ENCODE results near the gene ANAPC2.

Gene ANAPC2, protein sequence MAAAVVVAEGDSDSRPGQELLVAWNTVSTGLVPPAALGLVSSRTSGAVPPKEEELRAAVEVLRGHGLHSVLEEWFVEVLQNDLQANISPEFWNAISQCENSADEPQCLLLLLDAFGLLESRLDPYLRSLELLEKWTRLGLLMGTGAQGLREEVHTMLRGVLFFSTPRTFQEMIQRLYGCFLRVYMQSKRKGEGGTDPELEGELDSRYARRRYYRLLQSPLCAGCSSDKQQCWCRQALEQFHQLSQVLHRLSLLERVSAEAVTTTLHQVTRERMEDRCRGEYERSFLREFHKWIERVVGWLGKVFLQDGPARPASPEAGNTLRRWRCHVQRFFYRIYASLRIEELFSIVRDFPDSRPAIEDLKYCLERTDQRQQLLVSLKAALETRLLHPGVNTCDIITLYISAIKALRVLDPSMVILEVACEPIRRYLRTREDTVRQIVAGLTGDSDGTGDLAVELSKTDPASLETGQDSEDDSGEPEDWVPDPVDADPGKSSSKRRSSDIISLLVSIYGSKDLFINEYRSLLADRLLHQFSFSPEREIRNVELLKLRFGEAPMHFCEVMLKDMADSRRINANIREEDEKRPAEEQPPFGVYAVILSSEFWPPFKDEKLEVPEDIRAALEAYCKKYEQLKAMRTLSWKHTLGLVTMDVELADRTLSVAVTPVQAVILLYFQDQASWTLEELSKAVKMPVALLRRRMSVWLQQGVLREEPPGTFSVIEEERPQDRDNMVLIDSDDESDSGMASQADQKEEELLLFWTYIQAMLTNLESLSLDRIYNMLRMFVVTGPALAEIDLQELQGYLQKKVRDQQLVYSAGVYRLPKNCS

DNA sequence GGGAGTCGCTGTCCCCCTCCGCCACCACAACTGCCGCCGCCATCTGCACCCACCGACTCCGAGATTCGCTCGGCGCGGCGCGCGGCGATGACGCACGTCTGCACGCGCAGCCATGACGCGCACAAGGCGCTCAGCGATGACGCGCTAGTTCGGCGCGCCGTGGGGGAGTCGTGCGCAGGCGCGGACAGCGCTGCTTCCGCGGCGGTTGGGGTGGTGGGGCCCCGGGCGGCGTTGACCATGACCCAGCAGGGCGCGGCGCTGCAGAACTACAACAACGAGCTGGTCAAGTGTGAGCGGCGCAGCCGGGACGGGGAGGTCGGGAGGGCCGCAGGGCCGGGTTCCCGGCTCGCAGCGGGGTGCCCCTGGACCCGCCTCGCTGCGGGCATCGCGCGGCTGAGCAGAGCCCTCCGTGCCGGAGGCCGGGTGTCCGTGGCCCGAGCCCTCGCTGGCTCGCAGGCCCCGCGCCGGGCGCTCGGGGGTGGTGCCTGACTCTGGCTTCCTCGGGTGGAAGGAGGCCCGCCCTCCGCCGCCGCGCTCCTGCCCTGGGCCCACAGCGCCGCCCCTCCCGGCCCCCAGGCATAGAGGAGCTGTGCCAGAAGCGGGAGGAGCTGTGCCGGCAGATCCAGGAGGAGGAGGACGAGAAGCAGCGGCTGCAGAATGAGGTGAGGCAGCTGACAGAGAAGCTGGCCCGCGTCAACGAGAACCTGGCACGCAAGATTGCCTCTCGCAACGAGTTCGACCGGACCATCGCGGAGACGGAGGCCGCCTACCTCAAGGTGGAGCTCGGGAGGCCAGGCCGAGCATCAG is at the start of gene ANAPC2, which contains the start of gene SSNA1:
TSS of gene ANAPC2 (minus strand) at position 71 of the 807 bp plus-strand sequence. CDS start at position 43, 28 bp downstream.
TSS of gene SSNA1 (plus strand) at position 187 of the 807 bp plus-strand sequence. CDS start at position 238, 51 bp downstream.
- DNase-seq: peak; percentile 97 to 99 (median 99)

DNA sequence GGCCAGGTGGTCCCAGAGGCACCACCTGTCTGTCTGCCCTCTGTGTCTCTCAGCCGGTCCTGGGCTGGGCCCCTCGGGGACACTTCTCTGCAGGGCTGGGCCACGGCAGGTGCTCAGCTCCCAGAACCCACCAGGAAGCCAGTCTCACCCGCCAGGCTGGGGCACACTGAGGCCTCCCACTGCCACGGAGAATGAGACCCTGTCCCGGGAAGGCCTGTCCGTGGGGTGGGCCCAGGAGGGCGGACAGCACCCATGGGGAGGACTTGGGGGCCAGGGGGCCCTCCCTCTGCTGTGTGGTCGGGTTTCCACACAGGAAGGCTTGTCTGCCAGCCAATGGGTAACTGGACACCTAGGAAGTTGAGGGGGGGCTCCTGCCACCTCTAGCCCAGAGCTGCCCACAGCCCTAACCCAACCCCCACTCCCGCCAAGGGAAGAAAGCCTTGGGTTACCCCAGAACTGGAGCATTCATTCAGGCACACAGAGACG is 48.6 kb upstream of the ANAPC2 start:
- DNase-seq: no peak

DNA sequence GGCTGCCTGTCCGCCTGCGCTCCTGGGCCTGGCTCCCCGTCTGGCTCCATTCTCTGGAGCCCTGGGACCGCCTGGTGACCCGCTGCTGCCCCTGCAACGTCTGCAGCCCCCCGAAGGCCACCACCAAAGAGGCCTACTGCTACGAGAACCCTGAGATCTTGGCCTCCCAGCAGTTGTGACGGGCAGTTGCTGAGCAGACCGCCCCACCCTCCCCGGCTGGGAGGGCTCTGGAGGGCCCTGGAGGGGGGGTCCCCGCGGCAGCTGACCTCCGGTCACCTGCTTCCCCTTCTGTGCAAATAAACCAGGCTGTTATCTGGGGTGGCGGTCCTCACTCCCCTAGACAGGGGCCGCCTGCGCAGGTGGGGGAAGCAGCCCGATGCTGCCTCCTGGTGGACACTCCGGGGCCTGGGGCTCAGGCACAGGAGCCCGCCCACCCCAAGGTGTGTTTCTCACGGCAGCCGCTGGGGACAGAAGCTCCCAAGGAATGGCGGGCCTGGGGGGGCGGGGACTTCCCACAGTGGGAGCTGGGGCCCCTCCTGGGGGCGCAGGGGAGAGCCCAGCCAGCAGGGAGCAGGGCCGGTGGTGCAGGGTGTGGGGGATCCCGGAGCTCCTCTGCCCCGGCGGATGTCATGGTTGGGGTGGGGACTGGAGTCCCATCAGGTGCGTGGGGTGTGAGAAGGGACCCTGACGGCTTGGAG is 48.0 kb upstream of the ANAPC2 start:
- peak; percentile 86 to 94 (median 89) for DNase-seq

DNA sequence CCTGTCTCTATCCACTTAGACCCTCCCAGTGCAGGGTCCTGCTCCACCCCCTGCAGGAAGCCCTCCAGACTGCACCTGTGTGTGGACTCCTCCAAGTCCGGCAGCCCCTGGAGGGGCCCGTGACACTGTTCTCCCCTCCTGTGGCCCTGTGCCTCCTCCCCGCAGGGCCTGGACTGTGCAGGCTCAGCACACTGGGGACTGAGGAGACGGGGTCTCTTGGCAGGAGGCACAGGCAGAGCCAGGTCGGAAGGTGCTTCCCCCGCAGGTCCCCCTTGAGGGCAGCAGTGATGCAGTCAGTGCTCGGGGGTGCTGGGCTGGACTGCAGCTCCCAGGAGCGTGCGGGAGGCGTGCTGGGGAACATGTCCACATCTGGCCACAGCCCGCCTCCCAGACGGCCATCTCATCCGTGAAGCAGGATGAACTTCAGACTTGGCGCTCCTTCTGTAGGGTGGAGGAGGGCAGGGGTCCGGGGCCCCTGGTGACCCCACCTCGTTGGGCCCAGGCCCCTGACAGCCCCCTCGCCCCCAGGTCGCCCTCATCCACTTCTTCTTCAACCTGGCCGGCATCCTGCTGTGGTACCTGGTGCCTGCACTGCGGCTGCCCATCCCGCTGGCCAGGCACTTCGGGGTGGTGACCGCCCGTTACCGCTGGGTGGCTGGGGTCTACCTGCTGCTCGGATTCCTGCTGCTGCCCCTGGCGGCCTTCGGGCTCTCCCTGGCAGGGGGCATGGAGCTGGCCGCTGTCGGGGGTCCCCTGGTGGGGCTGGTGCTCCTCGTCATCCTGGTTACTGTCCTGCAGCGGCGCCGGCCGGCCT is 47.3 kb upstream of the ANAPC2 start:
- DNase-seq: no peak

DNA sequence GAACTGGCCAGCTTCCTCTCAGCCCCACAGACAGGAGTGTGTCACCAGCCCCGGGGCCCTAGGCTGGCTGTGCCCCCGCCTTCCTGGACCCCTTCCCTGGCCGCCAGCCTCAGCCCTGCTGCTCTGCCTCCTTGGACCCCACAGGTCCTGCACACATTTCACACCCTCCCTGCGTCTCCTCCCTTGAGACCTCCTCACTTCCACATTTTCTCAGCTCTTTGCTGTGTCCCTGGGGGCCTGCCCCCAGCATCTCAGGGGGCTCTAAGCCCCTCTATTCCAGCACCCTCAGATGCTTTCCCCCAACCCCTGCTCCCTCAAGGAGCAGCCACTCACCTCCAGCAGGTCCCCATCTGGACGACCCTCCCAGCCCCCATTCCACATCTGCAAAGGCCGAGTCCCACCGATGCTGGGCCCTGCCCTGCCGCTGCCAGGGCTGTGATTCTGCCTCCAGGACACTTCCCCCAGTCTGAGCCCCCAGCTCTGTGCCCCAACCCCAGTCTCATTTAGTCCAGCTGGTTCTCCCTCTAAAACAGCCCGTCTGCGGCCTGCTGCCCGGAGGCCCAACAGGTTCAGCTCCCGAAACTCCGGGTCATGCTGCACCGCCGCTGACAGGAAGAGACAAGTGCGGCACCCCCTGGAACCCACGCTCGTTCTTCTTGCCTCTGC is 46.5 kb upstream of the ANAPC2 start:
- no peak for DNase-seq

DNA sequence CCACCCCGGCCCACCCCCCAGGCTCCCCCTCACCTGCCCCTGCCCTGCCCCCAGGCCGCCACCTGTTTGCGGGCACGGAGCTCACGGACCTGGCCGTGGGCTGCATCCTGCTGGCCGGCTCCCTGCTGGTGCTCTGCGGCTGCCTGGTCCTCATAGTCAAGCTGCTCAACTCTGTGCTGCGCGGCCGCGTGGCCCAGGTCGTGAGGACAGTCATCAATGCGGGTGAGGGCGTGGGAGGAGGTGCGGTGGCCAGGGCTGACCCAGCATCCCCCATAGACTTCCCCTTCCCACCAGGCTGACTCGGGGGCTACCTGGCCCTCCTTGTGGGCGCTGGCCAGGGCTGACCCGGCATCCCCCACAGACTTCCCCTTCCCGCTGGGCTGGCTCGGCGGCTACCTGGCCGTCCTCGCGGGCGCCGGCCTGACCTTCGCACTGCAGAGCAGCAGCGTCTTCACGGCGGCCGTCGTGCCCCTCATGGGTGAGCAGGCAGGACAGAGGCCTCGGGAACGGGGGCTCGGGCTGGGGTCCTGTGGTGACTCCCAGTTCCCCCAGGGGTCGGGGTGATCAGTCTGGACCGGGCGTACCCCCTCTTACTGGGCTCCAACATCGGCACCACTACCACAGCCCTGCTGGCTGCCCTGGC is 45.8 kb upstream of the ANAPC2 start:
- DNase-seq: no peak

DNA sequence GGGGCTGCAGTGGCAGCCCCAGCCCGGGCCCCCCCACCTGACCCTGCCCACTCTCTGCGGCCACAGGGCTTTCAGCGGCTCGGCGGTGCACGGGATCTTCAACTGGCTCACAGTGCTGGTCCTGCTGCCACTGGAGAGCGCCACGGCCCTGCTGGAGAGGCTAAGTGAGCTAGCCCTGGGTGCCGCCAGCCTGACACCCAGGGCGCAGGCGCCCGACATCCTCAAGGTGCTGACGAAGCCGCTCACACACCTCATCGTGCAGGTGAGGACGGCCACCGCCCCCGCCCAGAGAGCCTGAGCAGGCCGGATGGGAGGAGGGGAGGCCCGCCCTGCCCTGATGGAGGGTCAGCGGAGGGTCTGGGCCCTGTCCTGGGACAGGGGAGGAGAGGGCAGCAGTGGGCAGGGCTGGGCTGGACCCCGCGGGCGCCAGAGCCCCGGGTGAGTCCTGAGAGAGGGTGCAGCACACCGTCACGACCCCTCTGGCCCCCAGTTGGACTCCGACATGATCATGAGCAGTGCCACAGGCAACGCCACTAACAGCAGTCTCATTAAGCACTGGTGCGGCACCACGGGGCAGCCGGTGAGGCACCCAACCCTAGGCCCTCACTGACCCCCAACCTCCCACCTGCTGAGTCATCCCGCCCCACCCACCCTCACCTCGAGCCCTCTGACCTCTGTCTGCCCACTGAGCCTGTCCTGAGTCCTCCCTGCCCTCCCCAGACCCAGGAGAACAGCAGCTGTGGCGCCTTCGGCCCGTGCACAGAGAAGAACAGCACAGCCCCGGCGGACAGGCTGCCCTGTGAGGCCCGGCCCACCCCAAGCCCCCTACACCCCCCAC is 45.0 kb upstream of the ANAPC2 start:
- DNase-seq: no peak

DNA sequence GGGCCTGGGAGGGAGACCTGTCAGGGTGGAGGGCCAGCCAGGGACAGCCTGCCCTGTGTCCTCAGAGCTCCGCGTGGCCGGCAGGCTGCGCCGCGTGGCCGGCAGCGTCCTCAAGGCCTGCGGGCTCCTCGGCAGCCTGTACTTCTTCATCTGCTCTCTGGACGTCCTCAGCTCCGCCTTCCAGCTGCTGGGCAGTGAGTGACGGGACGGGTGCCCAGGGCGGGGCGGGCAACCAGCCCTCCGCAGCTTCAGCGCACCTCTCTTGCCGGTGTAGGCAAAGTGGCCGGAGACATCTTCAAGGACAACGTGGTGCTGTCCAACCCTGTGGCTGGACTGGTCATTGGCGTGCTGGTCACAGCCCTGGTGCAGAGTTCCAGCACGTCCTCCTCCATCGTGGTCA is 44.1 kb upstream of the ANAPC2 start:
- DNase-seq: no peak

DNA sequence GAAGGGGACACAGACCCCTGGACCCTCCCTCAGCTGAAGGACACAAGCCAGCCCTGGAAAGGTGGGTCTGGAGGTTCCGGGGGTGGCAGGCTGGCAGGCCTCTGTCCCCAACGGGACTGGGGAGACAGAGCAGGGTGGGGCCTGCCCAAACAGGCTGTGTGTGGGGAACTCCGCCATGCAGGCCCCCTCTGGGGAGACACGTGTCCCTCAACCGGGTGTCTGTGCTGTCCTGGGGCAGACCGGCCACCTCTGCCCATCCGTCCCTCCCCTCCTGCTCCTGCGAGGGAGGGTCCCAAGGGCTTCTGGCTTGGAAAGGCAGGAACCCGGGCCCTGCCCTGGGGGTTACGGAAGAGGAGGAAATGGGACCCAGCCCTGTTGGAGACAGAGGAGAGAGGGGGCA is 43.7 kb upstream of the ANAPC2 start:
- DNase-seq: no peak

DNA sequence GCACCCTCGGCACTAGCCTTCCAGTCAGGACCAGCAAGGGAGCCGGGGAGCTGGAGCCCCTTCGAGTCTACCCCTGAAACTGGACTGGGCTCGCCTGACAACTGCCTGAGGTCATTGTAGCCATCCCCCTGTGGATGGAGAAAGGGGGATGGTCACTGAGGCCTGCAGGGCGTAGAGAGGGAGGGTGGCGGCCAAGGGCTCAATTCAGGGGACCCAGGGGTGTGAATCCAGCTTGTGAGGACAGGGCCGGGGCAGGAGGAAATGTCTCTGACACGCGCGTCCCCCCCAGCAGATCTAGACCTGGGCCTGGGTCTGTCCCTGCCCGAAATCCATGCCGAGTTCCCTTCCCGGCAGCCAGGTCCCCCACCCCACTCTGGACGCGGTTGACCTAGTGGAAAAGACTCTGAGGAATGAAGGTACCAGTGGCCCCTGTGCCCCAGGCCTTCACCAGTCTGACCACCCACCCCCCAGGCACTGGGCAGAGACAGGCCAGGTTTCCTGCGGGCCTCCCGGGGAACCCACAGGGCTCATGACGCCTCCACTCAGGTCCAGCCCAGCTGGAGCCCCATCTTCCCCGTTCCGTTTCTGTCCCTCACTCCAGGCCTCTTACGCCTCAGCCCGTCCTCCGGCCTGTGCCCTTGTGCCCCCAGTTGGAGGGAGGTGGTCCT is 43.1 kb upstream of the ANAPC2 start:
- no peak for DNase-seq

DNA sequence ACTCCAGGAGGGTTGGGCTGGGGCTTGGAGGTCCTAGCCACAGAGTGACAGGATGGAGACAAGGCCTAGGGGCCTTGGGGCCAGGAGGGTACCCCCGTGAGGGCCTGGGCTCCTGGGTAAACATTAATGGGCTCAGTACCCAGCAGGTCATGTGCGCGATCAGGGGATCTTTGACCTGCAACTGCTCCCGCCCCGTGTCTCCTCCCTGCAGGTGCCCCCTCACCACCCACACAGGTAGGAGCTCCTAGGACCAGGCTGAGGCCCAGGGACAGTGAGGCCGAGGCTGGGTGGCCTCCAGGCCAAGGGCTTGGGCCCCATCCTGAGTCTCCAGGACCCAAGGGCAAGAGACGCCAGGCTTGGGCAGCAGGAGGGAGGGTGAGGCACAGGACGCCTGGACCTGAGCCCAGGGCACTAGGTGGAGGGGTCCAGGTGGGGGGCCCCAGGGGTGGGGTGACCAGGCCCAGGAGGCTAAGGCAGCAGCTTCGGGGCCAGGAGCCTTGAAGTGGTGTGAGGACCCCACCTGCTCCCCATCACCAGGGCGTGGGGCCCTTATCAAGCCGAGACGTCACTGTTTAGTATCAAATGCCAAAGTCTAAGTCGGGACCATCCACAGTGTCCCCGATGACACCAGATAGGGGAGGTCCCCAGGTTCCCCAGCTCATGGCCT is 42.5 kb upstream of the ANAPC2 start, which contains the start of gene SLC34A3:
TSS of gene SLC34A3 (plus strand) at position 197 of the 667 bp plus-strand sequence. CDS start 802 bp downstream, outside the sequence.
- DNase-seq: no peak

DNA sequence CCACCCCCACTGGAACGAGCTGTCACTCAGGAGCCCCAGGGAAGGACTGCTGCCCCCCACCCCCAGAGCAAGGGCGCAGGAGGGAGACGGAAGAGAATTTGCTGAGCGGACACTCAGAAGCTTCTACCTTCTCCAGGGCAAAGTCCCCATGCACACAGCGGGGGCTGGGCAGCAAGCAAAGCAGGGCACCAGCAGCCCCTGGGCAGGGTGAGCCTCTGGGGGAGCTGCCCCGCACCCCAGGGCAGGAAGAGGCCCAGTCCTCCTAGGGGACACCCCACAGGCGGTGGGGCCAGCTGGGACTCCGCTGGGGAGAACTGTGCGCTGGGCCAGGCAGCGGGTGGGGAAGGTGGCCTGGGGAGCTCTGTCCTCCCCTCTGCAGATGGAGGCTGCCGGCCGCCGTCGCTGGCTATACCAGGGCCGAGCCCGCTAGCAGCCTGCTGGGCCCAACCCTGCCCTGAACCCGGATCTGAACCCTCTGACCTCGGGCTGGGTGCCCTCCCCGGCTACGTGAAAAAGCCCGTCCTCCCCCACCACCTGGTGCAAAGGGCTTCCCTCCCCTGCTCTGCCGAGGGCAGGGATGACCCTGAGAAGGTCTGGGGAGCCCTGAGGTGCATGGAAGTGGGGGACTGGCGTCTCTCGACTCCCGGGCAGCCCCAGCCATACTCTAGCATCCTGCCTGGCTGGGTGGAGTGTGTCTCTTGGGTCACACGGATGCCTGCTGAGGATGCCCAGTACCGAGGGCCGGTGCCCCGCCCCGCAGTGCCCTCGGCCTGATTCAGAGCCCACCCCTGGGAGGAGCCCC is 41.7 kb upstream of the ANAPC2 start:
- no peak for DNase-seq

DNA sequence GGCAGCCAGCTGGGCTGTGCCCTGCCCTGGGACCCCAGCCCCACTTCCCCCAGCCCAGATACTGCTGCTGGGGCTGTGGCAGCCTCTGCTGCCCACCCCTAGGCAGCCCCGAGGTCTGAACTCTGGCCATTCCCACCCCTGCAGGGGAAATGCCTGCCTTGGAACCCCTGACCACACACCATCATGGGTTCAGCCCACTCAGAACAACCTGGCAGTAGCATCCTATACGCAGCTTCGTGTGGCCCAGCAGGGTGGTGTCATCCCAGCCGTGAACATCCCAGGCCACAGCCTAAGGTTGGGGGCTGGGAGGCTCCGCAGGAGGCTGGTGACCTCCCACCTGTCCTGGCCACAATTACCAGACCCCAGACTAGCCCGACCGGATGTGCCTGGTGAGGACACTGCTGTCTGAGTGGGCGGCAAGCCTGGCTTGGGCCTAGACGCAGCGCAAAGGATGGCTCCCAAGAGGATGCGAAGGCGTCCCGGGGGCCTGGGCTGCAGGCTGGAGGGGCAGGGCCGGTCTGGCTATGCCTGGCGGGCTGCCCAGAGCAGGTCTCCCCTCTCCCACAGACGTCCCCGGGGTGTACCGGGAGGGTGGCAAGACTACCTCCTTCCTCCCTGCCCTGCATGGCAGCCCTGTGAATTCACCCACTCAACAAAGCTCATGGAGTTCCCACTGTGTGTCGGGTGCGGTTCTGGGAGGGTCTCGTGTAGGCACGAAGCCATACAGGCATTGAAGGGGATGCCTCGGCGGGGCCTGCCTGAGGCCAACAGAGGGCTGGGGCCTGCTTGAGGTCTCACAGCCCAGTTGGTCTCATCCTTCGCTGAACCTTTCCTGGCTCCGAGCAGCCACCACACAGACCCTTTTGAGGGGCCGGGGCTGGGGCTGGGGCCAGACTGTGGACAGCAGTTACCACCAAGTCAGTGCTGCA is 40.9 kb upstream of the ANAPC2 start:
- no peak for DNase-seq

DNA sequence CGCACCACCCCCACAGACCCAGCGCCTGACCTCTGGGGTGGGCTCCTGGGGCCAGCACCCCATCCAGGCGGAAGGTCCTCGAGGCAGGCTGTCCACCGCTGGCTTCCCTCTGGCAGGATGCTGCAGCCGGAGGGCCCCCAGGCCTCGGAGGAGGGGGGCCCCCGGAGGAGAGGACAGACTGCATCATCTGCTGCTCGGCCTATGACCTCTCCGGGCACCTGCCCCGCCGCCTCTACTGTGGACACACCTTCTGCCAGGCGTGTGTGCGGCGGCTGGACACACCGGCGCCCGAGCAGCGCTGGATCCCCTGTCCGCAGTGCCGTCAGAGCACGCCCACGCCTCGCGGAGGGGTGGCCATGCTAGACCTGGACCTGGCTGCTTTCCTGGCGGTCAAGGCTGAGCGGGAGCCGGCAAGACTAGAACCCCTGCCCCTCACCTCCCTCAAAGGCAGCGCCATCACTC is 40.2 kb upstream of the ANAPC2 start:
- no peak for DNase-seq

DNA sequence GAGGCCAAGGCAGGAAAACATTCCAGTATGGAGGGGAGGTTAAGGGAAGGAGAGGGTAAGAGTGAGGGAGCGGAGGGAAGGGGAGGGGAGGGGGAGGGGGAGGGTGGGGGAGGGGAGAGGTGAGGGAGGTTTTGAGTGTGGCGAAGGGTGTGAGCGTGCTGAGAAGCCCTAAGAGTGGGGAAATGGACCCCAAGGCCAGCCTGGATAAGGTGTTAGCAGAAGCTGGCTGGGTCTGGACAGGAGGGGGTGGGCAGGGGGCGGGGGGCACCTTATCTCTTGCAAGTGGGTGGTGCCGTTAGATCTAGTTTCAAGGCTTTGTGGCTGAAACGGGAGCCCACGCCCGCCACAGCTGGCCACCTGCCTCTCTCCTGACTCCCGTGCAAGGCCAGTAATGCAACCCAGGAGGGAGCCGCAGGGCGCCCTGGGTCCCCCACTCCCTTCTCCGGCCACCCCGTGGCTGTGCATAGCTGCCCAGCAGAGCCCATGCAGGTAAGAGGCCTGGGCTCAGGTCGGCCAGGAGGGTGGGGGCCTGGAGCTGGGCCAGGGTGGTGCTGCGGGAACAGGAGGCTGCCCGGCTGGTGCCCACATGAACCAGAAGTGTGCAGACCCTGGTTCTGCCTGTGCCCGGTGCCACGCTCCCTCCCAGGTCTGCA is 39.6 kb upstream of the ANAPC2 start:
- no peak for DNase-seq

Data from suppressor macrophage treated with lipopolysaccharide for 1 hour (primary cell).